Hepatocyte (in vitro differentiated cells): ENCODE data around the gene TNS3. TPM values are rescaled to one million over a fixed set of nuclear protein-coding genes. Genes with fewer than 3 reads are reported as not detected.
A peak's percentile ranks its signal among the peaks of the same experiment; 100 is the strongest.

Experiments
- DNase-seq: peaks from one replicate; pipeline ENCODE4 v3.0.0-alpha.2; 2016; ENCODE audit warnings: low spot score
- H2AFZ ChIP-seq: fragments of 200-600 bp; sonication (generic); 2 replicates; pipeline ENCODE4 v1.6.0; 2016; ENCODE audit warnings: antibody characterized with exemption, mild to moderate bottlenecking
- H3K27ac ChIP-seq: fragments of 200-600 bp; sonication (generic); 2 replicates; pipeline ENCODE4 v1.5.1; 2016; ENCODE audit warnings: mild to moderate bottlenecking
- H3K27me3 ChIP-seq: fragments of 200-600 bp; sonication (generic); 2 replicates; pipeline ENCODE4 v1.6.1; 2016
- H3K36me3 ChIP-seq: fragments of 200-600 bp; sonication (generic); replicated peaks from 2 replicates; pipeline ENCODE4 v1.5.1; 2016; ENCODE audit warnings: low read depth; ENCODE audit not compliant: insufficient read depth
- H3K4me1 ChIP-seq: fragments of 200-600 bp; sonication (generic); 2 replicates; pipeline ENCODE4 v1.5.1; 2016; ENCODE audit warnings: mild to moderate bottlenecking, moderate library complexity; ENCODE audit not compliant: insufficient read depth
- H3K4me2 ChIP-seq: fragments of 200-600 bp; sonication (generic); 2 replicates; pipeline ENCODE4 v1.6.0; 2016
- H3K4me3 ChIP-seq: fragments of 200-600 bp; sonication (generic); 2 replicates; pipeline ENCODE4 v1.5.1; 2016; ENCODE audit warnings: mild to moderate bottlenecking
- H3K79me2 ChIP-seq: fragments of 200-600 bp; sonication (generic); 2 replicates; pipeline ENCODE4 v1.6.0; 2017; ENCODE audit warnings: mild to moderate bottlenecking
- H3K9me2 ChIP-seq: fragments of 200-600 bp; sonication (generic); replicated peaks from 2 replicates; pipeline ENCODE4 v1.6.0; 2017; ENCODE audit warnings: mild to moderate bottlenecking; ENCODE audit not compliant: insufficient read depth
- H3K9me3 ChIP-seq: fragments of 200-600 bp; sonication (generic); 2 replicates; pipeline ENCODE4 v1.5.1; 2016; ENCODE audit warnings: low read depth, mild to moderate bottlenecking
- H4K20me1 ChIP-seq: fragments of 200-600 bp; sonication (generic); 2 replicates; pipeline ENCODE4 v1.6.0; 2016; ENCODE audit warnings: mild to moderate bottlenecking; ENCODE audit not compliant: insufficient read depth, poor library complexity, severe bottlenecking
- EZH2 ChIP-seq: fragments of 200-600 bp; sonication (generic); IDR thresholded peaks from 2 replicates; pipeline ENCODE4 v1.6.1; 2016; ENCODE audit warnings: antibody characterized with exemption, mild to moderate bottlenecking, borderline replicate concordance
- EZH2phosphoT487 ChIP-seq: fragments of 200-600 bp; sonication (generic); IDR thresholded peaks from one replicate; pipeline ENCODE4 v1.6.1; 2018; ENCODE audit warnings: antibody characterized with exemption, mild to moderate bottlenecking, low read depth, moderate library complexity; ENCODE audit not compliant: unreplicated experiment, severe bottlenecking
- WGBS: methylation state at CpG from one replicate; pipeline ENCODE4 v1.1.6; 2016; ENCODE audit warnings: low lambda C conversion rate; ENCODE audit errors: missing lambda C conversion rate; 5-methylcytosine and 5-hydroxymethylcytosine counted together
- polyA plus RNA-seq: library from polyadenylated mRNA; unstranded; fragments of >200 nt; fragmentation: Nextera tagmentation; extraction: Ambion mirVana; gene quantifications from 2 replicates; pipeline ENCODE4 v1.2.1, GENCODE V29; 2016
- total RNA-seq: library from RNA; depleted of rRNA; stranded (reverse); fragments of >200 nt; gene quantifications from 2 replicates; pipeline ENCODE4 v1.2.3, GENCODE V29; 2014
- TF ChIP-seq, protein P1 (sequence below): fragments of 200-600 bp; sonication (generic); IDR thresholded peaks from 2 replicates; pipeline ENCODE4 v1.5.1; 2016; ENCODE audit warnings: antibody characterized with exemption, mild to moderate bottlenecking; ENCODE audit not compliant: poor library complexity

The TNS3 gene
- total and polyA plus RNA-seq, 2 experiments from 2014 or later, result 30.0 to 73.3 TPM

DNA sequence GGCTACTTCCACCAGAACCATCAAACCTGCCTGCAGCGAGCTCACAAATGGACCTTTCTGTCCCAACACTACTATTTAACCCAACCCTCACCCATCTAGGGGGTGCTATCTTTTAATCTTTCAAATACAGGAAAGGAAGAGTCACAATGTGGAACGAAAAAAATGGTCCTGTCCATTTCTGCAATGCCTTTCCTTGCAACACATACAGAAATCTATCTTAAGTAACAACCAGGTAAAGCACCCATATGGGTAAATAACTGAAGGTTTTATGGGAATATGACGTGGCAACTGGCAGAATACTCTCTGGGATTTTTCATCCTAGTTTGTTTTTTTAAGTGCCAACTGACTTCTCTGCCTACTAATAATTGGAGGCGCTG is 24.6 kb downstream of the TNS3 start:
- 73% methylated on average over 4 of the region's 4 CpGs for WGBS
- H4K20me1 ChIP-seq, result no peaks in the 10 kb centered on the region
- H3K9me3 ChIP-seq, result no peaks in the 10 kb centered on the region
- H2AFZ ChIP-seq, result no peak overlapping the region
- DNase-seq, result no peak
- TF ChIP-seq, protein P1, sequence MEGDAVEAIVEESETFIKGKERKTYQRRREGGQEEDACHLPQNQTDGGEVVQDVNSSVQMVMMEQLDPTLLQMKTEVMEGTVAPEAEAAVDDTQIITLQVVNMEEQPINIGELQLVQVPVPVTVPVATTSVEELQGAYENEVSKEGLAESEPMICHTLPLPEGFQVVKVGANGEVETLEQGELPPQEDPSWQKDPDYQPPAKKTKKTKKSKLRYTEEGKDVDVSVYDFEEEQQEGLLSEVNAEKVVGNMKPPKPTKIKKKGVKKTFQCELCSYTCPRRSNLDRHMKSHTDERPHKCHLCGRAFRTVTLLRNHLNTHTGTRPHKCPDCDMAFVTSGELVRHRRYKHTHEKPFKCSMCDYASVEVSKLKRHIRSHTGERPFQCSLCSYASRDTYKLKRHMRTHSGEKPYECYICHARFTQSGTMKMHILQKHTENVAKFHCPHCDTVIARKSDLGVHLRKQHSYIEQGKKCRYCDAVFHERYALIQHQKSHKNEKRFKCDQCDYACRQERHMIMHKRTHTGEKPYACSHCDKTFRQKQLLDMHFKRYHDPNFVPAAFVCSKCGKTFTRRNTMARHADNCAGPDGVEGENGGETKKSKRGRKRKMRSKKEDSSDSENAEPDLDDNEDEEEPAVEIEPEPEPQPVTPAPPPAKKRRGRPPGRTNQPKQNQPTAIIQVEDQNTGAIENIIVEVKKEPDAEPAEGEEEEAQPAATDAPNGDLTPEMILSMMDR, result no peak
- no peak for TF ChIP-seq EZH2phosphoT487
- TF ChIP-seq EZH2, result no peak
- no peak overlapping the region for H3K4me3 ChIP-seq
- H3K9me2 ChIP-seq, result no peaks in the 10 kb centered on the region
- H3K4me1 ChIP-seq, result peaks cover 36% of the 10 kb centered on the region
- H3K27me3 ChIP-seq, result no peaks in the 10 kb centered on the region
- no peaks in the 10 kb centered on the region for H3K36me3 ChIP-seq
- H3K79me2 ChIP-seq, result peaks cover 98% of the 10 kb centered on the region
- H3K4me2 ChIP-seq, result no peak overlapping the region
- peak overlapping the region; percentile 66 for H3K27ac ChIP-seq

DNA sequence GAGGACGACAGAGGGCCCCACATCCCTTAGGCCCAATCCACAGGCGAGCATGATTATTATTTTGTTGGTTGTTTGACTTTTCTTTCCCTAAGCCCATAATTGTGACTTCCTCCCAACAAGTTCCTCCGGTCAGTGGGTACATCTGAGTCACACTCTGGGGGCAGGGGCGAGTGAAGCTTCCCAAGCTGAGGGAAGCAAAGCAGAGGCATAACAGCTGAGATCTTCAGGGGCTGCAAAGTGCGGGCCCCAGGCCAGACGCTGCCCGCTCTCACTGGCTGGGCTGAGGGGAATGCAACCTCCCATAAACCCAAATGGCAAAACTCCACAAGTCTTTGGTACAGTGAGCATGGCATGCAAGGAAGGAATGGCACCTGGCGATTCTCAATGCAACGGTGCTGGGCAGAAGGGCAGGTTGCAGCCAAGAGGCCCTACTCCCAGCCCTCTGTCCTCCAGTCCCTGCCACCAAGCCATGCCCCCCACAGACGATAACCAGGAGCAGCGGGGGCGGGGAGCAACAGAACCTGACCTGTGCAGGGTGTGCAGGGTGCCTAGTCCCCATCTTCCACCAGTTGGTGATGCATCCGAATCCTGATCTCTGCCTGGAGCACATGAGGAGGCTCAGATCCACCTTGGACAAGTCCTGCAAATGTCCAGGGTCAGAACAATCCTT is 25.3 kb downstream of the TNS3 start:
- H3K79me2 ChIP-seq, result peaks cover 99% of the 10 kb centered on the region
- no peak overlapping the region for H3K4me2 ChIP-seq

DNA sequence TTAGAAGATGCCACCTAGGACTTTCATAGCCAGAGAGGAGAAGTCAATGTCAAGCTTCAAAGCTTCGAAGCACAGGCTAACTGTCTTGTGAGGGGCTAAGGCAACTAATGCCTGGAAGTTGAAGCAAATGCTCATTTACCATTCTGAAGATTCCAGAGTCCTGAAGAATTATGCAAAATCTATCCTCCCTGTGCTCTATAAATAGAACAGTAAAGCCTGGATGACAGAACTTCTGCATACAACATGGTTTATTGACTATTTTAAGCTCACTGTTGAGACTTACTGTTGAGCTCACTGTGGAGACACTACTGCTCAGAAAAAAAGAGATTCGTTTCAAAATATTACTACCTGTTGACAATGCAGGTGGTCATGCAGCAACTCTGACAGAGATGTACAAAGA is 28.6 kb downstream of the TNS3 start:
- TF ChIP-seq, protein P1, result no peak
- TF ChIP-seq EZH2phosphoT487, result no peak
- no peak for TF ChIP-seq EZH2
- Histone ChIP-seq H3K4me1 (peaks cover 45% of the 10 kb centered on the region), H3K27me3 (no peaks in the 10 kb centered on the region), H4K20me1 (peaks cover 3% of the 10 kb centered on the region), H2AFZ (no peak overlapping the region), H3K4me2 (no peak overlapping the region), H3K36me3 (no peaks in the 10 kb centered on the region), H3K79me2 (peaks cover 98% of the 10 kb centered on the region), H3K9me3 (no peaks in the 10 kb centered on the region), H3K27ac (peak overlapping the region; percentile 27), H3K9me2 (no peaks in the 10 kb centered on the region), H3K4me3 (no peak overlapping the region)
- DNase-seq, result no peak
- WGBS, result 78% methylated on average over 2 of the region's 2 CpGs

More for the DNA sequence above, 25.3 kb downstream of the TNS3 start:
- Histone ChIP-seq H3K9me3 (no peaks in the 10 kb centered on the region), H3K36me3 (no peaks in the 10 kb centered on the region), H4K20me1 (no peaks in the 10 kb centered on the region), H3K27me3 (no peaks in the 10 kb centered on the region), H2AFZ (no peak overlapping the region), H3K4me1 (peaks cover 42% of the 10 kb centered on the region), H3K4me3 (no peak overlapping the region), H3K9me2 (no peaks in the 10 kb centered on the region), H3K27ac (no peak overlapping the region)
- 87% methylated on average over 13 of the region's 13 CpGs for WGBS
- DNase-seq, result no peak
- TF ChIP-seq EZH2, result no peak
- TF ChIP-seq EZH2phosphoT487, result no peak
- TF ChIP-seq, protein P1, result no peak

DNA sequence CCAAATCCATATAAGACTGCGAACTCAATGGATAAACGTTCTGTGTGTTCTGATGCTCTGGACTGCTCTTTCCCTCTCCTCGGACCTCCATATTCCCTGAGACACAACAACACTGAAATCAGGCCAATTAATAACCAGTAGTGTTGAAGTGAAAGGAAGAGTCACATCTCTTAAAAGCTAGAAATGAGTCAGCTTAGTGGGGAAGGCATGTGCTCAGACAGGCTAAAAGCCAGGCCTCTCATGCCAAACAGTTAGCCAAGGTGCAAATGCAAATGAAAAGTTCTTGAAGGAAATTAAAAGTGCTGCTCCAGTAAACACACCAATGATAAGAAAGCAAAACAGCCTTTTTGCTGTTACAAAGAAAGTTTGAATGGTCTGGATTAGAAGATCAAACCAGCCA is 29.3 kb downstream of the TNS3 start:
- Histone ChIP-seq H3K9me3 (no peaks in the 10 kb centered on the region), H3K4me3 (no peak overlapping the region), H3K4me1 (peaks cover 43% of the 10 kb centered on the region), H3K36me3 (no peaks in the 10 kb centered on the region), H2AFZ (no peak overlapping the region), H3K4me2 (peak overlapping the region; percentile 31), H3K79me2 (peaks cover 98% of the 10 kb centered on the region), H3K27ac (peak overlapping the region; percentile 27), H4K20me1 (peaks cover 3% of the 10 kb centered on the region), H3K27me3 (no peaks in the 10 kb centered on the region), H3K9me2 (no peaks in the 10 kb centered on the region)
- TF ChIP-seq EZH2phosphoT487 (no peak), EZH2 (no peak)
- TF ChIP-seq, protein P1, result no peak
- 45% methylated on average over 3 of the region's 3 CpGs for WGBS
- no peak for DNase-seq
